MM.1S (cell line): ENCODE results near the gene TIMM50.

Experiments used
- DNase-seq: peaks from one replicate; pipeline ENCODE4 v3.0.0-alpha.2; 2015
- H2AFZ ChIP-seq: fragments of 300-600 bp; sonication (generic); 2 replicates; pipeline ENCODE4 v1.6.0; 2016; ENCODE audit warnings: antibody characterized with exemption, low read length
- H3F3A ChIP-seq: fragments of 300-600 bp; sonication (generic); 2 replicates; pipeline ENCODE4 v1.6.1; 2016; ENCODE audit warnings: mild to moderate bottlenecking, antibody characterized with exemption, low read length, moderate library complexity, mixed read lengths; ENCODE audit not compliant: insufficient read depth
- H3K27ac ChIP-seq: fragments of 300-600 bp; sonication (generic); 2 replicates; pipeline ENCODE4 v1.5.1; 2016; ENCODE audit warnings: mild to moderate bottlenecking, low read length
- H3K27me3 ChIP-seq: fragments of 300-600 bp; sonication (generic); replicated peaks from 2 replicates; pipeline ENCODE4 v1.6.0; 2016; ENCODE audit warnings: low read length; ENCODE audit not compliant: insufficient read depth
- H3K36me3 ChIP-seq: fragments of 300-600 bp; sonication (generic); replicated peaks from 2 replicates; pipeline ENCODE4 v1.6.1; 2016; ENCODE audit warnings: mild to moderate bottlenecking, low read length, mixed read lengths; ENCODE audit not compliant: insufficient read depth
- H3K4me1 ChIP-seq: fragments of 300-600 bp; sonication (generic); 2 replicates; pipeline ENCODE4 v1.6.1; 2016; ENCODE audit warnings: low read length, mixed read lengths
- H3K4me2 ChIP-seq: fragments of 300-600 bp; sonication (generic); 2 replicates; pipeline ENCODE4 v1.6.0; 2016; ENCODE audit warnings: low read depth, low read length
- H3K4me3 ChIP-seq: fragments of 300-600 bp; sonication (generic); 2 replicates; pipeline ENCODE4 v1.5.1; 2016; ENCODE audit warnings: low read length, mixed read lengths
- H3K79me2 ChIP-seq: fragments of 300-600 bp; sonication (generic); 2 replicates; pipeline ENCODE4 v1.6.1; 2016; ENCODE audit warnings: mixed run types, low read length, mixed read lengths
- H3K9ac ChIP-seq: fragments of 300-600 bp; sonication (generic); 2 replicates; pipeline ENCODE4 v1.6.1; 2016; ENCODE audit warnings: low read length, mixed read lengths
- H3K9me2 ChIP-seq: fragments of 300-600 bp; sonication (generic); replicated peaks from 2 replicates; pipeline ENCODE4 v1.6.1; 2016; ENCODE audit warnings: mild to moderate bottlenecking, low read length, mixed read lengths; ENCODE audit not compliant: insufficient read depth
- H3K9me3 ChIP-seq: fragments of 300-600 bp; sonication (generic); replicated peaks from 2 replicates; pipeline ENCODE4 v1.6.1; 2016; ENCODE audit warnings: mild to moderate bottlenecking, low read length, mixed read lengths; ENCODE audit not compliant: insufficient read depth
- H4K20me1 ChIP-seq: fragments of 300-600 bp; sonication (generic); 2 replicates; pipeline ENCODE4 v1.6.1; 2016; ENCODE audit warnings: mild to moderate bottlenecking, low read length, moderate library complexity, mixed read lengths; ENCODE audit not compliant: insufficient read depth
- EZH2 ChIP-seq: fragments of 300-600 bp; sonication (generic); optimal IDR thresholded peaks from 2 replicates; pipeline ENCODE3; 2017; ENCODE audit warnings: low read depth, mild to moderate bottlenecking, antibody characterized with exemption, low read length, mixed read lengths
- EZH2phosphoT487 ChIP-seq: fragments of 300-600 bp; sonication (generic); IDR thresholded peaks from 2 replicates; pipeline ENCODE4 v1.6.1; 2018; ENCODE audit warnings: antibody characterized with exemption, low read length
- TF ChIP-seq, protein P1 (sequence below): fragments of 300-600 bp; sonication (generic); IDR thresholded peaks from 2 replicates; pipeline ENCODE4 v1.5.1; 2016; ENCODE audit warnings: antibody characterized with exemption, low read length, mixed read lengths

TIMM50 gene

DNA sequence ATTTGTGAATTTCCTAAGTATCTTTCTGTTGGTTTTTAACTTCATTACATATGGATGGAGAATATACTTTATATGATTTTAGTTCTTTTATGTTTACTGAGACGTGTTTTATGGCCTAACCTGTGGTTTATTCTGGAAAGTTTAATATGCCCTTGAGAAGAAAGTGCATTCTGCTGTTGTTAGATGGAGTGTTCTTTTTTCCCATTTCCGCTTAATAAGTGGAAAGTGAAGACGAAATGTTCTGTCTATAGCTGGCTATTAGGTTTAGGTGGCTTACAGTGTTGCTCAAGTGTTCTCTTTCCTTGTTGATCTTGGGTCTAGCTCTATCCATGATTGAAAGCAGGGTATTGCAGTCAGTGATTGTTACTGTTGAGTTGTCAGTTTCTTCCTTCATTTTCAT is 17.2 kb upstream of the TIMM50 start:
- Histone ChIP-seq H3K27ac (no peak overlapping the region), H3F3A (no peaks in the 10 kb centered on the region), H3K9me2 (no peaks in the 10 kb centered on the region), H3K4me2 (no peak overlapping the region), H3K9ac (no peak overlapping the region), H3K9me3 (no peaks in the 10 kb centered on the region), H3K27me3 (no peaks in the 10 kb centered on the region), H3K79me2 (peaks cover 22% of the 10 kb centered on the region), H3K4me3 (no peak overlapping the region), H3K36me3 (no peaks in the 10 kb centered on the region; the same call in 1 of the 2 replicates), H4K20me1 (no peaks in the 10 kb centered on the region), H2AFZ (no peak overlapping the region), H3K4me1 (no peaks in the 10 kb centered on the region)
- TF ChIP-seq EZH2phosphoT487 = no peak
- TF ChIP-seq, protein P1, sequence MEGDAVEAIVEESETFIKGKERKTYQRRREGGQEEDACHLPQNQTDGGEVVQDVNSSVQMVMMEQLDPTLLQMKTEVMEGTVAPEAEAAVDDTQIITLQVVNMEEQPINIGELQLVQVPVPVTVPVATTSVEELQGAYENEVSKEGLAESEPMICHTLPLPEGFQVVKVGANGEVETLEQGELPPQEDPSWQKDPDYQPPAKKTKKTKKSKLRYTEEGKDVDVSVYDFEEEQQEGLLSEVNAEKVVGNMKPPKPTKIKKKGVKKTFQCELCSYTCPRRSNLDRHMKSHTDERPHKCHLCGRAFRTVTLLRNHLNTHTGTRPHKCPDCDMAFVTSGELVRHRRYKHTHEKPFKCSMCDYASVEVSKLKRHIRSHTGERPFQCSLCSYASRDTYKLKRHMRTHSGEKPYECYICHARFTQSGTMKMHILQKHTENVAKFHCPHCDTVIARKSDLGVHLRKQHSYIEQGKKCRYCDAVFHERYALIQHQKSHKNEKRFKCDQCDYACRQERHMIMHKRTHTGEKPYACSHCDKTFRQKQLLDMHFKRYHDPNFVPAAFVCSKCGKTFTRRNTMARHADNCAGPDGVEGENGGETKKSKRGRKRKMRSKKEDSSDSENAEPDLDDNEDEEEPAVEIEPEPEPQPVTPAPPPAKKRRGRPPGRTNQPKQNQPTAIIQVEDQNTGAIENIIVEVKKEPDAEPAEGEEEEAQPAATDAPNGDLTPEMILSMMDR = no peak
- no peak for TF ChIP-seq EZH2
- DNase-seq = no peak

DNA sequence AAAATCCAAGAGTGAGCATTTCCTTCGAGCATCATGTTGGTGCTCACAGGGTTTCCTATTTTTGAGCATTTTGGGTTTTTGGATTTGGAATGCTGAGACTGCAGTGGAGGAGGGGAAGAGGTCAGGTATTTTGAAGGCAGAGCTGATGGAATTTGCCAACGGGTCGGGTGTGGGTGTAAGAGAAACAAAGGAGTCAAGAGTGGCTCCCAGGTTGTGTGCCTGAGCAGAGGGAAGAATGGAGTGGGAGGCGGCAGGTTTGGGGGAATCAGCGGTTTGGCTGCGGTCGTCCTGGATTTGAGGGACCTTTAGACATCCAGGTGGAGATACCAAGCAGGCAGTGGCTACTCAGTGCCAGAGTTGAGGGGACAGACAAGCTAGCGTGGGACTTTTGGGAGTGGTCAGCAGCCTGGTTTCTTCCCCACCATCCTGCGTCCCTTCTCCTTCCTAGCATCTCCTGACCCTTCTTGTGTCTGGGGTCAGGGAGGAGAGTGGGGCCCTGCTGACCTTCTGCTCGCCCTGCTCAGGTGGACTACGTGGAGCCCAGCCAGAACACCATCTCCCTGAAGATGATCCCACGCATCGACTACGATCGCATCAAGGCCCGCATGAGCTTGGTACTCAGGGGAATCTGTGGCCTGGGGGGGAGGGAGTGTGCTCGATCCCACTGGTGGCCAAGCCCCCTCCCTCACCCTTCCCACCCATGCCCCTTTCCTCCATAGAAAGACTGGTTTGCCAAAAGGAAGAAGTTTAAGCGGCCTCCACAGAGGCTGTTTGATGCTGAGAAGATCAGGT is 14.5 kb upstream of the TIMM50 start:
- no peak for DNase-seq
- no peak overlapping the region for H3K27ac ChIP-seq
- no peaks in the 10 kb centered on the region for H3K9me2 ChIP-seq
- H3K27me3 ChIP-seq = no peaks in the 10 kb centered on the region
- H3K9me3 ChIP-seq = no peaks in the 10 kb centered on the region
- no peak overlapping the region for H2AFZ ChIP-seq
- peaks cover 22% of the 10 kb centered on the region for H3K79me2 ChIP-seq
- TF ChIP-seq EZH2phosphoT487 (no peak), EZH2 (no peak)
- TF ChIP-seq, protein P1 = no peak
- no peaks in the 10 kb centered on the region for H4K20me1 ChIP-seq
- no peak overlapping the region for H3K4me3 ChIP-seq
- peaks cover 5% of the 10 kb centered on the region; the same call in 1 of the 2 replicates for H3K36me3 ChIP-seq
- no peaks in the 10 kb centered on the region for H3F3A ChIP-seq
- no peaks in the 10 kb centered on the region for H3K4me1 ChIP-seq
- no peak overlapping the region for H3K9ac ChIP-seq
- H3K4me2 ChIP-seq = no peak overlapping the region

DNA sequence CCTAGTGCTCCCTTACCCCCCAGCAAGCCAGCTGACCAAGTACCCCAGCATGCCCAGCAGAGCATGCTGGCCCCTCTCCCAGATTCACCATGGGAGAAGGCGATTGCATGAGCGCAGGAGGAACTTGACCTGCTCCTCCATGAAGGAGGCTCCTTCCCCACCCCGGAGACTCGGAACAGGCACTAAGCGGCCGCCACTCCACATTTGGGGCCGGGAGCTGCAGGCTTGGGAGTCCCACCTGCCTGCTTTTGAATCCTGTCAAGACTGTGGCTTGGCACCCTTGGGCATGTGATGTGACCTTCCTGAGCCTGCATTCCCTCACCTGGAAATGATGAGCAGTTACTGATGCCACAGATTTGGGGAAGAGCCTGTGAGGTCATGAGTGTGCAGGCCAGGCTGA is 12.7 kb upstream of the TIMM50 start:
- Histone ChIP-seq H2AFZ (no peak overlapping the region), H3K27ac (no peak overlapping the region), H3K9me2 (no peaks in the 10 kb centered on the region), H3K9me3 (no peaks in the 10 kb centered on the region), H3K4me2 (no peak overlapping the region), H4K20me1 (no peaks in the 10 kb centered on the region), H3K27me3 (no peaks in the 10 kb centered on the region), H3F3A (no peaks in the 10 kb centered on the region), H3K36me3 (peaks cover 5% of the 10 kb centered on the region; the same call in 1 of the 2 replicates), H3K4me3 (no peak overlapping the region), H3K9ac (no peak overlapping the region), H3K79me2 (peaks cover 22% of the 10 kb centered on the region), H3K4me1 (no peaks in the 10 kb centered on the region)
- TF ChIP-seq EZH2phosphoT487 = no peak
- TF ChIP-seq EZH2 = no peak
- TF ChIP-seq, protein P1 = no peak
- DNase-seq = no peak
